H1 (cell line): ENCODE results near the gene LYVE1. TPM values are rescaled to one million over a fixed set of nuclear protein-coding genes. Genes with fewer than 3 reads are reported as not detected.

Experiments
- CTCF ChIA-PET: fragments of 300-600 bp; sonication (Branson Sonifier 250); formaldehyde crosslinking; loops from one replicate; lab custom pipeline; 2021; ENCODE audit not compliant: partially characterized antibody; lab: Charles Lee
- POLR2A ChIA-PET: fragments of 300-600 bp; sonication (Branson Sonifier 250); formaldehyde crosslinking; loops from one replicate; lab custom pipeline; 2021; ENCODE audit warnings: inconsistent platforms; ENCODE audit not compliant: partially characterized antibody; lab: Charles Lee
- DNase-seq, 2 experiments: peaks; one replicate each; pipeline versions ENCODE4 v3.0.0 to v3.0.0-alpha.2; 2010 to 2022; ENCODE audit warnings: low spot score in 2 of 2, low read depth in 1 of 2, mixed read lengths in 1 of 2
- FAIRE-seq: peaks from 2 replicates; lab custom pipeline; 2011; peaks lifted over from hg19 to GRCh38; lab: Jason Lieb, UNC
- H2AFZ ChIP-seq: 2 replicates; pipeline ENCODE4 v1.8.1; 2012; ENCODE audit warnings: low read length, inconsistent platforms
- H2AK5ac ChIP-seq: 2 replicates; pipeline ENCODE4 v1.6.1; 2013; ENCODE audit warnings: low read depth, low read length
- H2BK120ac ChIP-seq: replicated peaks from 2 replicates; pipeline ENCODE3; 2013; ENCODE audit warnings: low read depth, low read length, inconsistent platforms
- H2BK12ac ChIP-seq: 2 replicates; pipeline ENCODE4 v1.6.1; 2013; ENCODE audit warnings: low read depth, low read length
- H2BK15ac ChIP-seq: 2 replicates; pipeline ENCODE4 v1.6.1; 2013; ENCODE audit warnings: low read length
- H2BK20ac ChIP-seq: 2 replicates; pipeline ENCODE4 v1.6.1; 2013; ENCODE audit warnings: low read length
- H2BK5ac ChIP-seq: 2 replicates; pipeline ENCODE4 v1.6.1; 2013; ENCODE audit warnings: low read depth, low read length
- H3K14ac ChIP-seq: 2 replicates; pipeline ENCODE4 v1.6.1; 2013; ENCODE audit warnings: inconsistent platforms; ENCODE audit not compliant: insufficient read length
- H3K18ac ChIP-seq: 2 replicates; pipeline ENCODE4 v1.6.1; 2013; ENCODE audit warnings: low read length; ENCODE audit errors: extremely low read depth
- H3K23ac ChIP-seq: 2 replicates; pipeline ENCODE4 v1.6.1; 2013; ENCODE audit warnings: inconsistent platforms; ENCODE audit not compliant: insufficient read length
- H3K23me2 ChIP-seq: 2 replicates; pipeline ENCODE4 v1.6.1; 2013; ENCODE audit warnings: low read depth, low read length
- H3K27ac ChIP-seq: 2 replicates; pipeline ENCODE4 v1.6.1; 2011; ENCODE audit warnings: low read depth, low read length, inconsistent platforms
- H3K27me3 ChIP-seq, 4 experiments: replicated peaks in 1 of 4; 1 replicate in 1 of 4; 2 replicates in 3 of 4; pipeline versions ENCODE4 v1.6.1 to v1.8.1; 2011 to 2013; ENCODE audit warnings: low read length in 3 of 4, mild to moderate bottlenecking in 3 of 4, inconsistent platforms in 2 of 4, mixed read lengths in 2 of 4, moderate library complexity in 1 of 4; ENCODE audit not compliant: control insufficient read depth in 3 of 4, insufficient read depth in 3 of 4; ENCODE audit errors: extremely low read depth in 1 of 4
- H3K36me3 ChIP-seq, 4 experiments: 2 replicates each; pipeline versions ENCODE4 v1.6.1 to v1.8.1; 2011 to 2013; ENCODE audit warnings: mild to moderate bottlenecking in 4 of 4, low read length in 3 of 4, moderate library complexity in 2 of 4, control low read depth in 1 of 4, inconsistent platforms in 1 of 4; ENCODE audit not compliant: insufficient read depth in 4 of 4, control insufficient read depth in 2 of 4
- H3K4ac ChIP-seq: replicated peaks from 2 replicates; pipeline ENCODE3; 2013; ENCODE audit warnings: low read length, low read depth, mixed read lengths, inconsistent platforms; ENCODE audit not compliant: insufficient read length
- H3K4me1 ChIP-seq, 4 experiments: replicated peaks in 1 of 4; 1 replicate in 1 of 4; 2 replicates in 3 of 4; pipeline versions ENCODE4 v1.6.1 to v1.8.1; 2011 to 2013; ENCODE audit warnings: low read length in 3 of 4, inconsistent platforms in 2 of 4, mixed read lengths in 1 of 4; ENCODE audit not compliant: insufficient read depth in 4 of 4, control insufficient read depth in 3 of 4
- H3K4me2 ChIP-seq, 2 experiments: 2 replicates each; pipeline versions ENCODE4 v1.6.1 to v1.8.1; 2011 to 2013; ENCODE audit warnings: low read depth in 2 of 2, low read length in 2 of 2, control low read depth in 1 of 2, inconsistent platforms in 1 of 2, mild to moderate bottlenecking in 1 of 2; ENCODE audit not compliant: insufficient read depth in 1 of 2
- H3K4me3 ChIP-seq, 4 experiments: fragments of 200-600, 300-600 bp in 1 of 4; sonication (generic), shearing (Covaris generic), sonication (Bioruptor Twin) in 1 of 4; 2 replicates each; pipeline versions ENCODE4 v1.5.1 to v1.8.1; 2011 to 2016; ENCODE audit warnings: low read length in 4 of 4, low read depth in 3 of 4, control low read depth in 2 of 4, inconsistent platforms in 2 of 4, mild to moderate bottlenecking in 2 of 4, mixed read lengths in 1 of 4, moderate library complexity in 1 of 4; ENCODE audit not compliant: insufficient read depth in 2 of 4; ENCODE audit errors: extremely low read depth in 1 of 4
- H3K56ac ChIP-seq: replicated peaks from 2 replicates; pipeline ENCODE3; 2013; ENCODE audit warnings: low read depth, mild to moderate bottlenecking, mixed read lengths, low read length, inconsistent platforms; ENCODE audit not compliant: insufficient read length
- H3K79me1 ChIP-seq: 2 replicates; pipeline ENCODE4 v1.6.1; 2013; ENCODE audit warnings: low read depth, low read length, control low read depth
- H3K79me2 ChIP-seq, 2 experiments: 2 replicates each; pipeline versions ENCODE4 v1.6.1 to v1.8.1; 2012 to 2013; ENCODE audit warnings: low read length in 2 of 2, mild to moderate bottlenecking in 2 of 2, inconsistent platforms in 1 of 2; ENCODE audit not compliant: insufficient read depth in 2 of 2, control insufficient read depth in 1 of 2
- H3K9ac ChIP-seq, 4 experiments: replicated peaks in 1 of 4; 1 replicate in 1 of 4; 2 replicates in 3 of 4; pipeline versions ENCODE4 v1.6.1 to v1.8.1; 2011 to 2013; ENCODE audit warnings: low read depth in 3 of 4, low read length in 3 of 4, control low read depth in 2 of 4, mild to moderate bottlenecking in 2 of 4, moderate library complexity in 2 of 4, inconsistent platforms in 1 of 4; ENCODE audit errors: extremely low read depth in 1 of 4
- H3K9me3 ChIP-seq, 2 experiments: 2 replicates each; pipeline versions ENCODE4 v1.6.1 to v1.8.1; 2012 to 2013; ENCODE audit warnings: mild to moderate bottlenecking in 2 of 2, moderate library complexity in 2 of 2, control low read depth in 1 of 2, inconsistent platforms in 1 of 2, low read depth in 1 of 2, low read length in 1 of 2, mixed read lengths in 1 of 2; ENCODE audit not compliant: insufficient read depth in 2 of 2
- H4K20me1 ChIP-seq, 2 experiments: replicated peaks in 1 of 2; 2 replicates each; pipeline versions ENCODE3 to v1.8.1; 2011 to 2013; ENCODE audit warnings: inconsistent platforms in 2 of 2, low read length in 2 of 2, mild to moderate bottlenecking in 1 of 2; ENCODE audit not compliant: insufficient read depth in 2 of 2, control insufficient read depth in 1 of 2
- H4K5ac ChIP-seq: 2 replicates; pipeline ENCODE4 v1.6.1; 2013; ENCODE audit warnings: low read length, low read depth, mixed read lengths, inconsistent platforms; ENCODE audit not compliant: insufficient read length
- H4K8ac ChIP-seq: 2 replicates; pipeline ENCODE4 v1.8.0; 2013; ENCODE audit warnings: mild to moderate bottlenecking, moderate library complexity, low read length, inconsistent platforms; ENCODE audit not compliant: insufficient read depth; ENCODE audit errors: extremely low read depth
- H4K91ac ChIP-seq: replicated peaks from 2 replicates; pipeline ENCODE3; 2013; ENCODE audit warnings: low read length, mixed read lengths, inconsistent platforms; ENCODE audit not compliant: insufficient read length
- ASH2L ChIP-seq: fragments of 200-600, 300-600 bp; sonication (generic); IDR thresholded peaks from one replicate; pipeline ENCODE4 v1.7.1; 2017; ENCODE audit warnings: low read length
- CEBPB ChIP-seq: IDR thresholded peaks from 2 replicates; pipeline ENCODE4 v1.6.1; 2012; ENCODE audit warnings: low read depth, low read length
- E2F6 ChIP-seq: IDR thresholded peaks from 2 replicates; pipeline ENCODE4 v1.6.1; 2012; ENCODE audit warnings: inconsistent platforms
- POLR2A ChIP-seq, 2 experiments: IDR thresholded peaks; 1 replicate in 1 of 2; 2 replicates in 1 of 2; pipeline ENCODE4 v1.6.1; 2011; ENCODE audit warnings: low read depth in 2 of 2, low read length in 2 of 2, mild to moderate bottlenecking in 2 of 2; ENCODE audit errors: control extremely low read depth in 1 of 2
- SRF ChIP-seq: IDR thresholded peaks from 2 replicates; pipeline ENCODE4 v1.6.1; 2011; ENCODE audit warnings: mild to moderate bottlenecking, low read depth, low read length, moderate library complexity
- polyA plus RNA-seq, 7 experiments: library from polyadenylated mRNA; depleted of rRNA in 3 of 7; stranded (reverse) in 5 of 7; unstranded in 2 of 7; fragments of >200 nt in 5 of 7; fragments of 200-250 nt in 2 of 7; gene quantifications; 1 replicate in 5 of 7; 2 replicates in 1 of 7; 4 replicates in 1 of 7; pipeline versions ENCODE4 v1.2.1 to v1.2.3, GENCODE V29; 2011 to 2013; ENCODE audit warnings: missing spikeins in 2 of 7, mixed read lengths in 2 of 7
- total RNA-seq: library from RNA; stranded (reverse); fragmentation: NEBNext Ultra II Directional; extraction: Animal tissue kit (Norgen Biotek cat#: 25700); gene quantifications from 2 replicates; pipeline ENCODE4 v1.2.1, GENCODE V29; 2021

LYVE1 gene
- total and polyA plus RNA-seq, 2 of the 8 experiments (the other 6 are each of a cell fraction or from before 2014, with no cell fraction given) = 0.09 TPM; not detected in 1

DNA sequence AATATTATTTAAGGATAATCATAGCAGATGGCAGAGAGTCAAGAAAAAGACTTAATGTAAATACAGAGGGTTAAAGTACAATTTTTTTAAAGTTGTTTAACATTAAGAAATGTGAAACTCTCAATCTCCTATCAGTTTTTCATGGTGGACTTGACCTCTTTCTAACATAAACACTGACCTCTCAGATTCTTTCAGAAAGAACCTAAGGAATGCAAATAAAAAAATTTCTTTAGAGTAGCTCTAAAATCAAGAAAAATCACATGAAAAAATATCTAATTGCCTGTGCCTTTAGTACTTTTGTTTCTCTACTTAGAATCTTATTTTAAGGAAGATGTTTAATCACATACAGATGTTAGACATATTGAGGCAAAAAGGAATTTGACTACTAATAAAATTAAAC lies 40.3 kb downstream of the LYVE1 start:
- Histone ChIP-seq H3K23me2 (no peaks in the 10 kb centered on the region), H3K23ac (no peak overlapping the region), H3K79me2 (no peaks in the 10 kb centered on the region), H2BK15ac (no peak overlapping the region), H2AK5ac (no peak overlapping the region), H2BK20ac (no peak overlapping the region), H3K4me1 (no peaks in the 10 kb centered on the region), H3K4me3 (no peak overlapping the region), H3K79me1 (no peaks in the 10 kb centered on the region), H3K27ac (no peak overlapping the region), H3K4ac (no peak overlapping the region), H2BK5ac (no peak overlapping the region), H3K4me2 (no peak overlapping the region), H3K18ac (no peak overlapping the region), H4K5ac (no peak overlapping the region), H3K9me3 (no peaks in the 10 kb centered on the region), H4K20me1 (no peaks in the 10 kb centered on the region), H4K8ac (no peak overlapping the region), H2BK12ac (no peak overlapping the region), H3K36me3 (peaks cover 0 to 8% (median 2%) of the 10 kb centered on the region in 4 experiments; a peak in 3 of 8 replicates), H3K9ac (no peak overlapping the region), H2BK120ac (no peak overlapping the region), H2AFZ (no peak overlapping the region), H3K27me3 (no peaks in the 10 kb centered on the region), H3K56ac (no peak overlapping the region), H4K91ac (no peak overlapping the region), H3K14ac (no peak overlapping the region)
- FAIRE-seq (no peak), DNase-seq (no peak)
- TF ChIP-seq POLR2A (IDR thresholded peaks at IDR 0.05; ENCODE audit: control extremely low read depth in 1 of 2, low read depth in 2 of 2, low read length in 2 of 2) (no peak), SRF (no peak), ASH2L (no peak), E2F6 (no peak), CEBPB (no peak)
- POLR2A ChIA-PET = no interaction called here
- CTCF ChIA-PET = interaction anchor here (0.6 to 1.1 kb wide), 3 partner anchors 12 to 917 kb away, joined by 3 read pairs; partner anchors contain the start of gene RNF141
